HepG2 (cell line): ENCODE results near the gene SLC1A2.

ENCODE experiments used
- CREB1 ChIP-seq, 2 experiments: fragments of 450-650 bp in 1 of 2; IDR thresholded peaks; 2 replicates each; pipeline ENCODE4 v1.6.1; 2016 to 2017; ENCODE audit warnings: control low read depth in 1 of 2, mild to moderate bottlenecking in 1 of 2, missing compliant biosample characterization in 1 of 2, missing genetic modification characterization in 1 of 2
- CTCF ChIP-seq: sonication (generic); formaldehyde crosslinking; IDR thresholded peaks from 2 replicates; pipeline ENCODE4 v1.5.0; 2020; ENCODE audit warnings: mild to moderate bottlenecking, missing genetic modification reagents, moderate library complexity
- EZH2 ChIP-seq: conservative IDR thresholded peaks from 2 replicates; pipeline ENCODE4 v1.6.1; 2012; ENCODE audit warnings: mild to moderate bottlenecking, low read depth, low read length, moderate library complexity
- NCOA1 ChIP-seq: sonication (generic); formaldehyde crosslinking; IDR thresholded peaks from 2 replicates; pipeline ENCODE4 v1.9.0; 2021; ENCODE audit warnings: missing genetic modification reagents

- TF ChIP-seq EZH2 (no peak), NCOA1 (no peak), CREB1 (IDR thresholded peaks at IDR 0.05) (no peak), CREB1 (CRISPR knock-in tag; IDR thresholded peaks at IDR 0.05) (no peak), CTCF (no peak)
Measured at GRCh38 chr11:35304900-35305460, 114.4 kb downstream of the SLC1A2 start.
